SK-N-SH (cell line): ENCODE data around the gene IMPA2. TPM values are rescaled to one million over a fixed set of nuclear protein-coding genes. Genes with fewer than 3 reads are reported as not detected.

Experiments
- CTCF ChIA-PET: fragments of 300-600, 350-600 bp; formaldehyde crosslinking; extraction: SDS; loops from one replicate; lab custom pipeline; 2021; lab: Yijun Ruan, JAX
- POLR2A ChIA-PET: fragments of 350-600 bp; sonication (Branson Sonifier 250); formaldehyde crosslinking; extraction: SDS; loops from one replicate; lab custom pipeline; 2020; ENCODE audit warnings: antibody characterized with exemption, inconsistent platforms; lab: Yijun Ruan, JAX
- DNase-seq: peaks from one replicate; pipeline ENCODE4 v3.0.0; 2012
- H2AFZ ChIP-seq: fragments of 200-600 bp; sonication (generic); 2 replicates; pipeline ENCODE4 v1.8.1; 2016; ENCODE audit warnings: antibody characterized with exemption, mild to moderate bottlenecking, low read depth
- H3F3A ChIP-seq: fragments of 200-600 bp; sonication (generic); replicated peaks from 2 replicates; pipeline ENCODE3; 2016; ENCODE audit warnings: antibody characterized with exemption, mild to moderate bottlenecking; ENCODE audit not compliant: insufficient read depth
- H3K27ac ChIP-seq, 2 experiments: fragments of 200-500 bp in 1 of 2; fragments of 200-600 bp in 1 of 2; sonication (Bioruptor generic) in 1 of 2; sonication (generic), shearing (Covaris generic) in 1 of 2; 2 replicates each; pipeline versions ENCODE4 v1.5.1 to v1.6.1; 2014 to 2016; ENCODE audit warnings: low read depth in 2 of 2, inconsistent platforms in 1 of 2, low read length in 1 of 2, mild to moderate bottlenecking in 1 of 2, mixed read lengths in 1 of 2
- H3K27me3 ChIP-seq: fragments of 200-600 bp; sonication (generic), shearing (Covaris generic); 2 replicates; pipeline ENCODE4 v1.6.1; 2016; ENCODE audit warnings: mixed run types; ENCODE audit not compliant: insufficient read depth
- H3K36me3 ChIP-seq, 2 experiments: fragments of 200-500 bp in 1 of 2; fragments of 200-600 bp in 1 of 2; sonication (Bioruptor generic) in 1 of 2; sonication (generic) in 1 of 2; replicated peaks in 1 of 2; 2 replicates each; pipeline versions ENCODE3 to v1.5.1; 2014 to 2016; ENCODE audit warnings: low read length in 1 of 2, mild to moderate bottlenecking in 1 of 2; ENCODE audit not compliant: insufficient read depth in 2 of 2, control insufficient read depth in 1 of 2
- H3K4me1 ChIP-seq, 2 experiments: fragments of 200-500 bp in 1 of 2; fragments of 200-600 bp in 1 of 2; sonication (Bioruptor generic) in 1 of 2; sonication (generic), shearing (Covaris generic) in 1 of 2; 2 replicates each; pipeline versions ENCODE4 v1.5.1 to v1.6.1; 2014 to 2016; ENCODE audit warnings: low read depth in 1 of 2, low read length in 1 of 2, mixed run types in 1 of 2; ENCODE audit not compliant: insufficient read depth in 2 of 2, control insufficient read depth in 1 of 2
- H3K4me2 ChIP-seq: fragments of 200-600 bp; sonication (generic), shearing (Covaris generic); 2 replicates; pipeline ENCODE4 v1.6.1; 2017; ENCODE audit warnings: mixed run types
- H3K4me3 ChIP-seq, 2 experiments: fragments of 200-500 bp in 1 of 2; fragments of 200-600 bp in 1 of 2; sonication (Bioruptor generic) in 1 of 2; sonication (generic), shearing (Covaris generic) in 1 of 2; 2 replicates each; pipeline versions ENCODE4 v1.5.1 to v1.8.1; 2014 to 2016; ENCODE audit warnings: low read depth in 2 of 2, inconsistent platforms in 1 of 2, low read length in 1 of 2, mild to moderate bottlenecking in 1 of 2, mixed read lengths in 1 of 2, moderate library complexity in 1 of 2
- H3K79me2 ChIP-seq: fragments of 200-600 bp; sonication (generic); 2 replicates; pipeline ENCODE4 v1.8.1; 2017; ENCODE audit warnings: mild to moderate bottlenecking; ENCODE audit not compliant: insufficient read depth
- H3K9ac ChIP-seq: fragments of 200-600 bp; sonication (generic); 2 replicates; pipeline ENCODE4 v1.6.1; 2017; ENCODE audit warnings: mixed run types
- H3K9me2 ChIP-seq: fragments of 200-600 bp; sonication (generic); 2 replicates; pipeline ENCODE4 v1.6.1; 2017; ENCODE audit warnings: mixed run types
- H3K9me3 ChIP-seq: fragments of 200-600 bp; sonication (generic); 2 replicates; pipeline ENCODE4 v1.6.1; 2017; ENCODE audit warnings: mixed run types, mild to moderate bottlenecking, moderate library complexity
- H4K20me1 ChIP-seq: fragments of 200-600 bp; sonication (generic); 2 replicates; pipeline ENCODE4 v1.6.1; 2017; ENCODE audit warnings: mild to moderate bottlenecking, mixed run types; ENCODE audit not compliant: insufficient read depth
- FOXM1 ChIP-seq: IDR thresholded peaks from 2 replicates; pipeline ENCODE4 v1.4.0; 2012; ENCODE audit warnings: low read depth, mild to moderate bottlenecking
- MEF2A ChIP-seq: IDR thresholded peaks from 2 replicates; pipeline ENCODE4 v1.4.0; 2012; ENCODE audit warnings: low read depth, borderline replicate concordance
- NFIC ChIP-seq: IDR thresholded peaks from 2 replicates; pipeline ENCODE4 v1.4.0; 2012; ENCODE audit warnings: borderline replicate concordance
- NRF1 ChIP-seq: IDR thresholded peaks from 2 replicates; pipeline ENCODE4 v1.6.1; 2012; ENCODE audit warnings: low read depth, mild to moderate bottlenecking, low read length
- POLR2AphosphoS5 ChIP-seq: IDR thresholded peaks from 2 replicates; pipeline ENCODE4 v1.6.1; 2012; ENCODE audit warnings: low read depth, low read length
- SMC3 ChIP-seq: IDR thresholded peaks from 2 replicates; pipeline ENCODE4 v1.6.1; 2012; ENCODE audit warnings: low read depth, low read length, improper control_type of control experiment
- TAF1 ChIP-seq: IDR thresholded peaks from 2 replicates; pipeline ENCODE4 v1.6.1; 2012; ENCODE audit warnings: low read depth, mild to moderate bottlenecking, low read length, moderate library complexity, borderline replicate concordance
- TCF12 ChIP-seq: IDR thresholded peaks from 2 replicates; pipeline ENCODE4 v1.4.0; 2012
- YY1 ChIP-seq: IDR thresholded peaks from 2 replicates; pipeline ENCODE4 v1.4.0; 2012; ENCODE audit warnings: low read depth, mild to moderate bottlenecking
- WGBS: methylation state at CpG from one replicate; pipeline ENCODE4 v1.1.6; 2017; ENCODE audit warnings: low lambda C conversion rate; 5-methylcytosine and 5-hydroxymethylcytosine counted together
- polyA plus RNA-seq, 3 experiments: library from polyadenylated mRNA; depleted of rRNA; stranded (reverse); fragments of >200 nt; gene quantifications; 2 replicates each; pipeline ENCODE4 v1.2.3, GENCODE V29; 2012
- TF ChIP-seq, protein P1 (sequence below): IDR thresholded peaks from 2 replicates; pipeline ENCODE4 v1.4.0; 2012; ENCODE audit warnings: low read depth, borderline replicate concordance
- TF ChIP-seq, protein P2 (sequence below): IDR thresholded peaks from 2 replicates; pipeline ENCODE4 v1.6.1; 2012; ENCODE audit warnings: mild to moderate bottlenecking, low read depth, low read length, moderate library complexity
- TF ChIP-seq, protein P3 (sequence below): IDR thresholded peaks from 2 replicates; pipeline ENCODE4; 2012
- TF ChIP-seq, protein P4 (sequence below): fragments of 150-350 bp; IDR thresholded peaks from 2 replicates; pipeline ENCODE4 v1.6.1; 2016; ENCODE audit warnings: mild to moderate bottlenecking, low read depth, low read length

Gene IMPA2
- polyA plus RNA-seq, 1 of the 3 experiments (the other 2 are of a cell fraction): 0.18 TPM

DNA sequence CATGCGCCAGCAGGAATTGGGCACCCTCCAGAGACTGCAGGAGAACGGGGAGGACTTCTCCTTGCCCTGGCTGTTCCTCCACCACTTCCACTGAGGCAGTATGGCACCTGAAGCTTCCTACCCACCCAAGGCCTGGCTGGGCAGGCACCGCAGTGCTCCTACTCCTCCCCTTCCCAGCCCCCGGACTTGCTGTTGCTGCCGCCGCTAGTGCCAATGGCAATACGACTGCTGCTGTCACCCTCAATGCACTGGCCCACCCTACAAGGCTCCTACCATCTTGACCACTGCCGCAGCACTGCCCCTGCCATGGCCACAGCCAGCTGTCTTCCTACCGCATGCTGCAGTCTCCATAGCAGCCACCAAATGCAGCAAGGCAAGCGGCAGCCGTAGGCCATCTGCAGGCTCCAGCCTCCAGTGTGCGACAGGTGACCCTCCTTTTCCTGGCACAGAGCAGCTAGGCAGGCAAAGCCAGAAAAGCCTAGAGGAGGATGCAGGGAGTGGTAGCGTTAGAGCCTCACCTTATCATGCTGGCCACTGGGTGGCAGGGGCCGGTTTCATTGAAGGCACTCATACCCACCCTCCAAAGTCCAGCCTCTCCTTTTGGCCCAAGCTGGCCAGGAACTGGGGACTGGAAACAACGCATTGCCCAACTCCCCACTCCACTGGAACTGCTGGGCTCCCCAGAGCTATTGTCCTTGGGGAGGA lies 64.9 kb downstream of the IMPA2 start:
- H3K4me1 ChIP-seq: no peaks in the 10 kb centered on the region
- no peak overlapping the region for H3K9ac ChIP-seq
- DNase-seq: no peak
- POLR2A ChIA-PET: no interaction called here
- no peak overlapping the region for H2AFZ ChIP-seq
- no peaks in the 10 kb centered on the region for H3K9me2 ChIP-seq
- H3K9me3 ChIP-seq: no peaks in the 10 kb centered on the region
- H3K27me3 ChIP-seq: peaks cover 48% of the 10 kb centered on the region
- H3K4me3 ChIP-seq: no peak overlapping the region
- H3K4me2 ChIP-seq: no peak overlapping the region
- no peak overlapping the region for H3K27ac ChIP-seq
- H3K36me3 ChIP-seq: no peaks in the 10 kb centered on the region
- H3K79me2 ChIP-seq: no peaks in the 10 kb centered on the region
- no peaks in the 10 kb centered on the region for H3F3A ChIP-seq
- TF ChIP-seq TCF12 (no peak), TAF1 (no peak), NFIC (no peak), SMC3 (no peak), MEF2A (no peak), NRF1 (no peak), POLR2AphosphoS5 (no peak), FOXM1 (no peak), YY1 (no peak)
- TF ChIP-seq, protein P1, sequence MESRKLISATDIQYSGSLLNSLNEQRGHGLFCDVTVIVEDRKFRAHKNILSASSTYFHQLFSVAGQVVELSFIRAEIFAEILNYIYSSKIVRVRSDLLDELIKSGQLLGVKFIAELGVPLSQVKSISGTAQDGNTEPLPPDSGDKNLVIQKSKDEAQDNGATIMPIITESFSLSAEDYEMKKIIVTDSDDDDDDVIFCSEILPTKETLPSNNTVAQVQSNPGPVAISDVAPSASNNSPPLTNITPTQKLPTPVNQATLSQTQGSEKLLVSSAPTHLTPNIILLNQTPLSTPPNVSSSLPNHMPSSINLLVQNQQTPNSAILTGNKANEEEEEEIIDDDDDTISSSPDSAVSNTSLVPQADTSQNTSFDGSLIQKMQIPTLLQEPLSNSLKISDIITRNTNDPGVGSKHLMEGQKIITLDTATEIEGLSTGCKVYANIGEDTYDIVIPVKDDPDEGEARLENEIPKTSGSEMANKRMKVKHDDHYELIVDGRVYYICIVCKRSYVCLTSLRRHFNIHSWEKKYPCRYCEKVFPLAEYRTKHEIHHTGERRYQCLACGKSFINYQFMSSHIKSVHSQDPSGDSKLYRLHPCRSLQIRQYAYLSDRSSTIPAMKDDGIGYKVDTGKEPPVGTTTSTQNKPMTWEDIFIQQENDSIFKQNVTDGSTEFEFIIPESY: no peak
- TF ChIP-seq, protein P2, sequence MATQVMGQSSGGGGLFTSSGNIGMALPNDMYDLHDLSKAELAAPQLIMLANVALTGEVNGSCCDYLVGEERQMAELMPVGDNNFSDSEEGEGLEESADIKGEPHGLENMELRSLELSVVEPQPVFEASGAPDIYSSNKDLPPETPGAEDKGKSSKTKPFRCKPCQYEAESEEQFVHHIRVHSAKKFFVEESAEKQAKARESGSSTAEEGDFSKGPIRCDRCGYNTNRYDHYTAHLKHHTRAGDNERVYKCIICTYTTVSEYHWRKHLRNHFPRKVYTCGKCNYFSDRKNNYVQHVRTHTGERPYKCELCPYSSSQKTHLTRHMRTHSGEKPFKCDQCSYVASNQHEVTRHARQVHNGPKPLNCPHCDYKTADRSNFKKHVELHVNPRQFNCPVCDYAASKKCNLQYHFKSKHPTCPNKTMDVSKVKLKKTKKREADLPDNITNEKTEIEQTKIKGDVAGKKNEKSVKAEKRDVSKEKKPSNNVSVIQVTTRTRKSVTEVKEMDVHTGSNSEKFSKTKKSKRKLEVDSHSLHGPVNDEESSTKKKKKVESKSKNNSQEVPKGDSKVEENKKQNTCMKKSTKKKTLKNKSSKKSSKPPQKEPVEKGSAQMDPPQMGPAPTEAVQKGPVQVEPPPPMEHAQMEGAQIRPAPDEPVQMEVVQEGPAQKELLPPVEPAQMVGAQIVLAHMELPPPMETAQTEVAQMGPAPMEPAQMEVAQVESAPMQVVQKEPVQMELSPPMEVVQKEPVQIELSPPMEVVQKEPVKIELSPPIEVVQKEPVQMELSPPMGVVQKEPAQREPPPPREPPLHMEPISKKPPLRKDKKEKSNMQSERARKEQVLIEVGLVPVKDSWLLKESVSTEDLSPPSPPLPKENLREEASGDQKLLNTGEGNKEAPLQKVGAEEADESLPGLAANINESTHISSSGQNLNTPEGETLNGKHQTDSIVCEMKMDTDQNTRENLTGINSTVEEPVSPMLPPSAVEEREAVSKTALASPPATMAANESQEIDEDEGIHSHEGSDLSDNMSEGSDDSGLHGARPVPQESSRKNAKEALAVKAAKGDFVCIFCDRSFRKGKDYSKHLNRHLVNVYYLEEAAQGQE: no peak
- TF ChIP-seq, protein P3, sequence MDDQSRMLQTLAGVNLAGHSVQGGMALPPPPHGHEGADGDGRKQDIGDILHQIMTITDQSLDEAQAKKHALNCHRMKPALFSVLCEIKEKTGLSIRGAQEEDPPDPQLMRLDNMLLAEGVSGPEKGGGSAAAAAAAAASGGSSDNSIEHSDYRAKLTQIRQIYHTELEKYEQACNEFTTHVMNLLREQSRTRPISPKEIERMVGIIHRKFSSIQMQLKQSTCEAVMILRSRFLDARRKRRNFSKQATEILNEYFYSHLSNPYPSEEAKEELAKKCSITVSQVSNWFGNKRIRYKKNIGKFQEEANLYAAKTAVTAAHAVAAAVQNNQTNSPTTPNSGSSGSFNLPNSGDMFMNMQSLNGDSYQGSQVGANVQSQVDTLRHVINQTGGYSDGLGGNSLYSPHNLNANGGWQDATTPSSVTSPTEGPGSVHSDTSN: no peak
- TF ChIP-seq, protein P4, sequence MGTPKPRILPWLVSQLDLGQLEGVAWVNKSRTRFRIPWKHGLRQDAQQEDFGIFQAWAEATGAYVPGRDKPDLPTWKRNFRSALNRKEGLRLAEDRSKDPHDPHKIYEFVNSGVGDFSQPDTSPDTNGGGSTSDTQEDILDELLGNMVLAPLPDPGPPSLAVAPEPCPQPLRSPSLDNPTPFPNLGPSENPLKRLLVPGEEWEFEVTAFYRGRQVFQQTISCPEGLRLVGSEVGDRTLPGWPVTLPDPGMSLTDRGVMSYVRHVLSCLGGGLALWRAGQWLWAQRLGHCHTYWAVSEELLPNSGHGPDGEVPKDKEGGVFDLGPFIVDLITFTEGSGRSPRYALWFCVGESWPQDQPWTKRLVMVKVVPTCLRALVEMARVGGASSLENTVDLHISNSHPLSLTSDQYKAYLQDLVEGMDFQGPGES: no peak
- H4K20me1 ChIP-seq: no peaks in the 10 kb centered on the region
- 24% methylated on average over 7 of the region's 15 CpGs for WGBS
- CTCF ChIA-PET: interaction anchor here (1.1 to 1.5 kb wide), 2 partner anchors 108 to 391 kb away, joined by 4 to 6 read pairs; no protein-coding TSS in a partner anchor
